Endothelial cell of umbilical vein (primary cell): ENCODE data around the gene BCAS2. TPM values are rescaled to one million over a fixed set of nuclear protein-coding genes. Genes with fewer than 3 reads are reported as not detected.

Experiments used
- BruUV-seq: library from RNA; stranded (reverse); fragments of 400-500 nt; replicated peaks from 2 replicates; lab custom pipeline; 2021; lab: Mats Ljungman, UMichigan
- CTCF ChIA-PET: fragments of 300-600, 350-600 bp; sonication (Branson Sonifier 250); formaldehyde crosslinking; loops from one replicate; lab custom pipeline; 2021; ENCODE audit warnings: antibody characterized with exemption, inconsistent platforms; lab: Charles Lee
- POLR2A ChIA-PET: fragments of 300-600, 350-600 bp; sonication (Branson Sonifier 250); formaldehyde crosslinking; loops from one replicate; lab custom pipeline; 2021; ENCODE audit warnings: antibody characterized with exemption, inconsistent platforms; lab: Charles Lee
- DNase-seq: peaks from one replicate; pipeline ENCODE4 v3.0.0-alpha.2; 2011; ENCODE audit warnings: low read depth, low spot score
- FAIRE-seq: peaks from 2 replicates; lab custom pipeline; 2011; peaks lifted over from hg19 to GRCh38; lab: Jason Lieb, UNC
- H2AFZ ChIP-seq: 2 replicates; pipeline ENCODE4 v1.6.0; 2012; ENCODE audit warnings: low read depth, low read length, control low read depth, inconsistent platforms
- H3K27ac ChIP-seq: 2 replicates; pipeline ENCODE4 v1.5.1; 2011; ENCODE audit warnings: low read depth, mild to moderate bottlenecking, control low read depth, low read length, moderate library complexity; ENCODE audit not compliant: insufficient read depth
- H3K27me3 ChIP-seq, 2 experiments: 2 replicates each; pipeline versions ENCODE4 v1.6.0 to v1.6.1; 2011; ENCODE audit warnings: low read length in 2 of 2, mixed read lengths in 1 of 2; ENCODE audit not compliant: control insufficient read depth in 2 of 2, insufficient read depth in 2 of 2
- H3K36me3 ChIP-seq, 2 experiments: 2 replicates in 1 of 2; 3 replicates in 1 of 2; pipeline ENCODE4 v1.5.1; 2011; ENCODE audit warnings: low read length in 2 of 2, mild to moderate bottlenecking in 1 of 2, moderate library complexity in 1 of 2; ENCODE audit not compliant: control insufficient read depth in 2 of 2, insufficient read depth in 2 of 2; ENCODE audit errors: extremely low read depth in 1 of 2
- H3K4me1 ChIP-seq: 3 replicates; pipeline ENCODE4 v1.5.1; 2011; ENCODE audit warnings: mild to moderate bottlenecking, low read length; ENCODE audit not compliant: control insufficient read depth, insufficient read depth; ENCODE audit errors: extremely low read depth
- H3K4me2 ChIP-seq: 2 replicates; pipeline ENCODE4 v1.6.1; 2011; ENCODE audit warnings: low read length, control low read depth, mixed read lengths; ENCODE audit not compliant: insufficient read depth
- H3K4me3 ChIP-seq, 3 experiments: fragments of 200-600 bp in 1 of 3; sonication (generic), shearing (Covaris generic) in 1 of 3; replicated peaks in 1 of 3; 2 replicates each; pipeline ENCODE4 v1.5.1; 2011 to 2016; ENCODE audit warnings: control low read depth in 3 of 3, low read length in 3 of 3, mild to moderate bottlenecking in 2 of 3, inconsistent platforms in 1 of 3, low read depth in 1 of 3, moderate library complexity in 1 of 3; ENCODE audit not compliant: insufficient read depth in 1 of 3
- H3K79me2 ChIP-seq: 2 replicates; pipeline ENCODE4 v1.6.0; 2012; ENCODE audit warnings: low read length, inconsistent platforms; ENCODE audit not compliant: control insufficient read depth, insufficient read depth
- H3K9ac ChIP-seq: replicated peaks from 2 replicates; pipeline ENCODE3; 2011; ENCODE audit warnings: low read length, control low read depth; ENCODE audit not compliant: insufficient read depth; ENCODE audit errors: extremely low read depth
- H3K9me1 ChIP-seq: replicated peaks from 3 replicates; pipeline ENCODE4 v1.6.0; 2011; ENCODE audit warnings: mild to moderate bottlenecking, low read length; ENCODE audit not compliant: control insufficient read depth, insufficient read depth; ENCODE audit errors: extremely low read depth
- H3K9me3 ChIP-seq: replicated peaks from 2 replicates; pipeline ENCODE4 v1.5.1; 2012; ENCODE audit warnings: low read length, inconsistent platforms; ENCODE audit not compliant: control insufficient read depth, insufficient read depth
- H4K20me1 ChIP-seq: replicated peaks from 2 replicates; pipeline ENCODE3; 2011; ENCODE audit warnings: mild to moderate bottlenecking, low read length; ENCODE audit not compliant: control insufficient read depth, insufficient read depth; ENCODE audit errors: extremely low read depth
- CTCF ChIP-seq, 2 donors: IDR thresholded peaks; 1 replicate in 1 of 2; 2 replicates in 1 of 2; pipeline ENCODE4 v1.5.1; 2011; ENCODE audit warnings: low read length in 2 of 2, mild to moderate bottlenecking in 2 of 2, moderate library complexity in 2 of 2, control low read depth in 1 of 2, inconsistent platforms in 1 of 2, low read depth in 1 of 2; ENCODE audit not compliant: insufficient read depth in 1 of 2; ENCODE audit errors: extremely low read depth in 1 of 2
- EZH2 ChIP-seq: IDR thresholded peaks from 2 replicates; pipeline ENCODE4 v1.6.1; 2012; ENCODE audit warnings: borderline replicate concordance, low read depth, mild to moderate bottlenecking, moderate library complexity, low read length, inconsistent platforms; ENCODE audit not compliant: severe bottlenecking
- FOS ChIP-seq: IDR thresholded peaks from 2 replicates; pipeline ENCODE4 v1.6.1; 2011; ENCODE audit warnings: mild to moderate bottlenecking, low read length, moderate library complexity, borderline replicate concordance; ENCODE audit not compliant: insufficient read depth
- GATA2 ChIP-seq: IDR thresholded peaks from 2 replicates; pipeline ENCODE4 v1.7.0; 2011; ENCODE audit warnings: low read depth, mild to moderate bottlenecking, moderate library complexity, mixed read lengths, low read length; ENCODE audit not compliant: insufficient read length, insufficient read depth
- JUN ChIP-seq: IDR thresholded peaks from 2 replicates; pipeline ENCODE4 v1.6.1; 2011; ENCODE audit warnings: borderline replicate concordance, low read depth; ENCODE audit not compliant: insufficient read length, insufficient read depth
- MAX ChIP-seq: IDR thresholded peaks from 2 replicates; pipeline ENCODE4 v1.6.1; 2011; ENCODE audit not compliant: insufficient read depth, insufficient read length
- MYC ChIP-seq: IDR thresholded peaks from one replicate; pipeline ENCODE4 v1.6.1; 2011; ENCODE audit warnings: mild to moderate bottlenecking, low read depth, low read length
- POLR2A ChIP-seq: IDR thresholded peaks from 2 replicates; pipeline ENCODE4 v1.6.1; 2012; ENCODE audit warnings: low read depth, mild to moderate bottlenecking, control low read depth, low read length
- POLR2AphosphoS5 ChIP-seq: IDR thresholded peaks from 2 replicates; pipeline ENCODE4 v1.6.1; 2012; ENCODE audit warnings: low read depth, mild to moderate bottlenecking, control low read depth, low read length, moderate library complexity; ENCODE audit not compliant: insufficient read depth
- dilution Hi-C: fragments of 300-500 bp; cut with MboI; formaldehyde crosslinking; loops from one replicate; pipeline ENCODE4 v1.15.0; 2019; ENCODE audit warnings: low sequenced_read_pairs; ENCODE audit not compliant: extremely low pct_ligation_motif_present
- intact Hi-C: fragments of 100-400 bp; cut with micrococcal nuclease; formaldehyde crosslinking; loops from one replicate; pipeline ENCODE4 v1.10.0; 2022
- polyA plus RNA-seq, 4 experiments: library from polyadenylated mRNA; depleted of rRNA in 3 of 4; stranded (reverse) in 3 of 4; unstranded in 1 of 4; fragments of >200 nt; gene quantifications; 2 replicates each; pipeline versions ENCODE4 v1.2.1 to v1.2.3, GENCODE V29; 2011 to 2012; ENCODE audit warnings: missing spikeins in 1 of 4
- total RNA-seq: library from RNA; stranded (reverse); gene quantifications from 2 replicates; pipeline ENCODE4 v1.2.3, GENCODE V29; 2021

Gene BCAS2
- total and polyA plus RNA-seq, 2 donors (not counting 3 experiments of a cell fraction or from before 2014, with no cell fraction given): 12.5 to 43.5 TPM

- Histone ChIP-seq H3K36me3 (no peaks in the 10 kb centered on the region), H3K9me3 (no peaks in the 10 kb centered on the region), H3K4me1 (no peaks in the 10 kb centered on the region), H3K79me2 (no peaks in the 10 kb centered on the region), H4K20me1 (no peaks in the 10 kb centered on the region), H3K27ac (no peak overlapping the region), H3K4me2 (no peak overlapping the region), H3K27me3 (no peaks in the 10 kb centered on the region), H2AFZ (no peak overlapping the region), H3K9ac (no peak overlapping the region), H3K9me1 (no peaks in the 10 kb centered on the region), H3K4me3 (no peak overlapping the region)
- ChIA-PET POLR2A (no interaction called here), CTCF (no interaction called here)
- dilution Hi-C loops: no loop called here
- intact Hi-C loops: no loop called here
- no peak for DNase-seq
- BruUV-seq: no TSS peak
- TF ChIP-seq MAX: no peak
- no peak for TF ChIP-seq GATA2
- no peak for TF ChIP-seq FOS
- TF ChIP-seq JUN: no peak
- TF ChIP-seq CTCF (IDR thresholded peaks at IDR 0.05; ENCODE audit: extremely low read depth in 1 of 2, insufficient read depth in 1 of 2, low read depth in 1 of 2, low read length in 2 of 2): no peak
- FAIRE-seq: no peak
Observed at GRCh38 chr1:114609026-114609425, 27.6 kb upstream of the BCAS2 start.

GRCh38 chr1:114607223-114607622, 25.8 kb upstream of the BCAS2 start:
- no peak for FAIRE-seq
- TF ChIP-seq POLR2AphosphoS5: no peak
- TF ChIP-seq EZH2: no peak
- no peak for TF ChIP-seq MAX
- no peak for TF ChIP-seq POLR2A
- no peak for TF ChIP-seq MYC
- no peak overlapping the region for H3K9ac ChIP-seq
- no peak overlapping the region for H3K4me3 ChIP-seq
- no peak overlapping the region for H3K27ac ChIP-seq
- H2AFZ ChIP-seq: no peak overlapping the region
- no peak overlapping the region for H3K4me2 ChIP-seq
- H4K20me1 ChIP-seq: no peaks in the 10 kb centered on the region
- intact Hi-C loops (no loop called here), dilution Hi-C loops (no loop called here)
- no peaks in the 10 kb centered on the region for H3K4me1 ChIP-seq
- no peaks in the 10 kb centered on the region for H3K9me1 ChIP-seq
- no peaks in the 10 kb centered on the region for H3K9me3 ChIP-seq
- no peaks in the 10 kb centered on the region for H3K36me3 ChIP-seq
- no peaks in the 10 kb centered on the region for H3K79me2 ChIP-seq
- no TSS peak for BruUV-seq
- no peak for DNase-seq
- H3K27me3 ChIP-seq: no peaks in the 10 kb centered on the region
- ChIA-PET POLR2A (interaction anchor here (0.5 kb wide), 1 partner anchor 923 kb away, joined by 3 read pairs; no protein-coding TSS in a partner anchor), CTCF (no interaction called here)
